Keratinocyte (primary cell): ENCODE measurements around the gene NGLY1. TPM values are rescaled to one million over a fixed set of nuclear protein-coding genes. Genes with fewer than 3 reads are reported as not detected.

ENCODE experiments used
- DNase-seq: peaks from one replicate; pipeline ENCODE4 v3.0.0-alpha.2; 2011; ENCODE audit warnings: low read depth, missing footprints, low spot score
- FAIRE-seq: peaks from 2 replicates; lab custom pipeline; 2011; peaks lifted over from hg19 to GRCh38; lab: Jason Lieb, UNC
- H2AFZ ChIP-seq: 2 replicates; pipeline ENCODE4 v1.6.0; 2012; ENCODE audit warnings: low read length, control low read depth, inconsistent platforms; ENCODE audit not compliant: control insufficient read depth
- H3K27ac ChIP-seq: 2 replicates; pipeline ENCODE4 v1.5.1; 2011; ENCODE audit warnings: low read length; ENCODE audit not compliant: control insufficient read depth, insufficient read depth
- H3K27me3 ChIP-seq: 3 replicates; pipeline ENCODE4 v1.6.0; 2011; ENCODE audit warnings: low read length; ENCODE audit not compliant: control insufficient read depth, insufficient read depth; ENCODE audit errors: extremely low read depth
- H3K36me3 ChIP-seq, 2 experiments: 2 replicates in 1 of 2; 3 replicates in 1 of 2; pipeline ENCODE4 v1.5.1; 2011; ENCODE audit warnings: low read length in 2 of 2, mild to moderate bottlenecking in 1 of 2; ENCODE audit not compliant: control insufficient read depth in 2 of 2, insufficient read depth in 2 of 2; ENCODE audit errors: extremely low read depth in 1 of 2
- H3K4me1 ChIP-seq: 3 replicates; pipeline ENCODE4 v1.5.1; 2011; ENCODE audit warnings: low read length; ENCODE audit not compliant: control insufficient read depth, insufficient read depth; ENCODE audit errors: extremely low read depth
- H3K4me2 ChIP-seq: 3 replicates; pipeline ENCODE4 v1.6.0; 2011; ENCODE audit warnings: low read depth, low read length; ENCODE audit not compliant: control insufficient read depth, insufficient read depth; ENCODE audit errors: extremely low read depth
- H3K4me3 ChIP-seq, 3 experiments: fragments of 200-600 bp in 1 of 3; sonication (generic) in 1 of 3; 2 replicates in 2 of 3; 3 replicates in 1 of 3; pipeline ENCODE4 v1.5.1; 2011 to 2016; ENCODE audit warnings: low read length in 3 of 3, mild to moderate bottlenecking in 3 of 3, control low read depth in 2 of 3, inconsistent platforms in 1 of 3, low read depth in 1 of 3, mixed read lengths in 1 of 3, mixed run types in 1 of 3, moderate library complexity in 1 of 3; ENCODE audit not compliant: control insufficient read depth in 2 of 3, insufficient read depth in 2 of 3; ENCODE audit errors: extremely low read depth in 1 of 3
- H3K79me2 ChIP-seq: 2 replicates; pipeline ENCODE4 v1.6.0; 2012; ENCODE audit warnings: low read length; ENCODE audit not compliant: control insufficient read depth, insufficient read depth
- H3K9ac ChIP-seq: 3 replicates; pipeline ENCODE4 v1.6.0; 2011; ENCODE audit warnings: low read length; ENCODE audit not compliant: control insufficient read depth, insufficient read depth; ENCODE audit errors: extremely low read depth
- H3K9me1 ChIP-seq: 3 replicates; pipeline ENCODE4 v1.6.0; 2011; ENCODE audit warnings: low read length; ENCODE audit not compliant: control insufficient read depth, insufficient read depth; ENCODE audit errors: extremely low read depth
- H3K9me3 ChIP-seq: 2 replicates; pipeline ENCODE4 v1.5.1; 2012; ENCODE audit warnings: low read depth, low read length; ENCODE audit not compliant: control insufficient read depth
- H4K20me1 ChIP-seq: 3 replicates; pipeline ENCODE4 v1.6.0; 2011; ENCODE audit warnings: low read length; ENCODE audit not compliant: control insufficient read depth, insufficient read depth; ENCODE audit errors: extremely low read depth
- EZH2 ChIP-seq: IDR thresholded peaks from one replicate; pipeline ENCODE4 v1.6.1; 2012; ENCODE audit warnings: inconsistent platforms, mild to moderate bottlenecking, low read length, moderate library complexity
- dilution Hi-C: fragments of 300-500 bp; cut with MboI; formaldehyde crosslinking; loops from one replicate; pipeline ENCODE4 v1.7.0; 2020; ENCODE audit warnings: low sequenced_read_pairs; ENCODE audit not compliant: extremely low pct_ligation_motif_present
- polyA plus RNA-seq, 5 experiments: library from polyadenylated mRNA; depleted of rRNA in 3 of 5; stranded (reverse) in 3 of 5; stranded (forward) in 1 of 5; unstranded in 1 of 5; fragments of >200 nt; gene quantifications; 1 replicate in 1 of 5; 2 replicates in 3 of 5; 3 replicates in 1 of 5; pipeline versions ENCODE4 v1.2.1 to v1.2.3, GENCODE V29; 2011 to 2012; ENCODE audit warnings: missing spikeins in 2 of 5, low read depth in 1 of 5, low replicate concordance in 1 of 5
- TF ChIP-seq, protein P1 (sequence below), 3 experiments: IDR thresholded peaks in 1 of 3; conservative IDR thresholded peaks in 1 of 3; optimal IDR thresholded peaks in 1 of 3; 2 replicates in 2 of 3; 3 replicates in 1 of 3; pipeline versions ENCODE3 to v1.5.1; 2011; ENCODE audit warnings: low read length in 3 of 3, mild to moderate bottlenecking in 3 of 3, moderate library complexity in 2 of 3, control low read depth in 1 of 3, inconsistent platforms in 1 of 3; ENCODE audit not compliant: insufficient read depth in 2 of 3; ENCODE audit errors: extremely low read depth in 1 of 3

The NGLY1 gene
- polyA plus RNA-seq, 1 donor (not counting 4 experiments of a cell fraction or from before 2014, with no cell fraction given): 19.5 TPM

DNA sequence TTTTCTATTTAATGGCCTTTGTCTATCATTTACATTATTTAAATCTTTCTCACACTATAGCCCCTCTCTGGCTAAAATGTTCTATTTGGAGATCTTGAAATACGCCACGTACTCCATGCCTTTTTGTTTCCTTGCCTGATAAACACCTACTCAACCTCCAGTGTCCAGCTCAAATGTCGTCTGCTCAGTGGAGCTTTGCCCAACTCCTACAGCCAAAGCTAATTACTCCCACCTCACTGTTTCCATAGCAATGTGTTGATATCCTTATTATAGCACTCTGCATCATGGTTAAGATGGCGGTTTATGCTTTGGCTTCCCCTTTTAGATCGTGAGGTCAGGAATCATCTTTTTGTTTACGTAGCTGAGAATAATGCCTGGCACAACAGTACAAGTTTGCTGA is 55.9 kb downstream of the NGLY1 start:
- Histone ChIP-seq H3K9me1 (no peaks in the 10 kb centered on the region), H3K4me2 (no peak overlapping the region), H3K79me2 (no peaks in the 10 kb centered on the region), H2AFZ (no peak overlapping the region), H3K9me3 (no peaks in the 10 kb centered on the region), H3K9ac (no peak overlapping the region), H3K36me3 (peaks cover 4% of the 10 kb centered on the region in 2 experiments), H4K20me1 (no peaks in the 10 kb centered on the region), H3K27me3 (no peaks in the 10 kb centered on the region), H3K4me3 (no peak overlapping the region), H3K27ac (no peak overlapping the region), H3K4me1 (peaks cover 21% of the 10 kb centered on the region)
- DNase-seq (no peak), FAIRE-seq (no peak)
- dilution Hi-C loops: no loop called here
- TF ChIP-seq EZH2: no peak
- TF ChIP-seq, protein P1, sequence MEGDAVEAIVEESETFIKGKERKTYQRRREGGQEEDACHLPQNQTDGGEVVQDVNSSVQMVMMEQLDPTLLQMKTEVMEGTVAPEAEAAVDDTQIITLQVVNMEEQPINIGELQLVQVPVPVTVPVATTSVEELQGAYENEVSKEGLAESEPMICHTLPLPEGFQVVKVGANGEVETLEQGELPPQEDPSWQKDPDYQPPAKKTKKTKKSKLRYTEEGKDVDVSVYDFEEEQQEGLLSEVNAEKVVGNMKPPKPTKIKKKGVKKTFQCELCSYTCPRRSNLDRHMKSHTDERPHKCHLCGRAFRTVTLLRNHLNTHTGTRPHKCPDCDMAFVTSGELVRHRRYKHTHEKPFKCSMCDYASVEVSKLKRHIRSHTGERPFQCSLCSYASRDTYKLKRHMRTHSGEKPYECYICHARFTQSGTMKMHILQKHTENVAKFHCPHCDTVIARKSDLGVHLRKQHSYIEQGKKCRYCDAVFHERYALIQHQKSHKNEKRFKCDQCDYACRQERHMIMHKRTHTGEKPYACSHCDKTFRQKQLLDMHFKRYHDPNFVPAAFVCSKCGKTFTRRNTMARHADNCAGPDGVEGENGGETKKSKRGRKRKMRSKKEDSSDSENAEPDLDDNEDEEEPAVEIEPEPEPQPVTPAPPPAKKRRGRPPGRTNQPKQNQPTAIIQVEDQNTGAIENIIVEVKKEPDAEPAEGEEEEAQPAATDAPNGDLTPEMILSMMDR (optimal IDR thresholded peaks at IDR 0.05 in 1 of 3, IDR thresholded peaks at IDR 0.05 in 1 of 3, conservative IDR thresholded peaks at IDR 0.05 in 1 of 3; ENCODE audit: extremely low read depth in 1 of 3, insufficient read depth in 2 of 3, low read length in 3 of 3): no peak

DNA sequence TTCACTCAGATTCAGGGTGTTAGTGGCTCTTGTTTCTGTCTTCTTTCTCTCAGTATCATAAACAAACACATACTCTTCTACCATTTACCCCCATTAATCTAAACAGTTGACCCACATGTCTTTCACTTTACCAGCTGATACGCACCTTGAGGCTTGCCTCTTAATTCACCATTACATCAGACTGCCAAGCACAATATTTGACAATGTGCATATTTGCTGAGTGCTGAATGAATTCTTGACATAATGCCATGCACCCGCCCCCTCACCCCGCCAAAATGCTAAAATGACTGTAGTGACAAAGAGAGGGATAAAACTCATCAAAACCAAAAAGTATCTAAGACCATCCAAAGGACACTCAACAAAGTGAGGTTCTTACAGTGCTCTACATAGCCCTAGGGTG is 57.4 kb downstream of the NGLY1 start:
- DNase-seq (no peak), FAIRE-seq (no peak)
- H3K4me2 ChIP-seq: no peak overlapping the region
- no peaks in the 10 kb centered on the region for H4K20me1 ChIP-seq
- H3K27ac ChIP-seq: no peak overlapping the region
- H2AFZ ChIP-seq: no peak overlapping the region
- H3K9me1 ChIP-seq: no peaks in the 10 kb centered on the region
- H3K4me3 ChIP-seq: no peak overlapping the region
- H3K9ac ChIP-seq: no peak overlapping the region
- peaks cover 17% of the 10 kb centered on the region for H3K4me1 ChIP-seq
- no peaks in the 10 kb centered on the region for H3K27me3 ChIP-seq
- TF ChIP-seq, protein P1 (optimal IDR thresholded peaks at IDR 0.05 in 1 of 3, IDR thresholded peaks at IDR 0.05 in 1 of 3, conservative IDR thresholded peaks at IDR 0.05 in 1 of 3; ENCODE audit: extremely low read depth in 1 of 3, insufficient read depth in 2 of 3, low read length in 3 of 3): no peak
- no peak for TF ChIP-seq EZH2
- H3K9me3 ChIP-seq: no peaks in the 10 kb centered on the region
- H3K79me2 ChIP-seq: no peaks in the 10 kb centered on the region
- peaks cover 2 to 4% of the 10 kb centered on the region in 2 experiments for H3K36me3 ChIP-seq
- dilution Hi-C loops: no loop called here
